OCI-LY7 (cell line): Measurements from ENCODE around the gene EHD4. TPM values are rescaled to one million over a fixed set of nuclear protein-coding genes. Genes with fewer than 3 reads are reported as not detected.

Experiments
- BruUV-seq: library from RNA; stranded (reverse); fragments of 400-500 nt; replicated peaks from 2 replicates; lab custom pipeline; 2021; lab: Mats Ljungman, UMichigan
- CTCF ChIA-PET: fragments of 300-600 bp; sonication (Branson Sonifier 250); formaldehyde crosslinking; loops from one replicate; lab custom pipeline; 2022; ENCODE audit warnings: antibody characterized with exemption; ENCODE audit not compliant: unreplicated experiment; lab: Charles Lee
- POLR2A ChIA-PET: fragments of 300-600 bp; sonication (Branson Sonifier 250); formaldehyde crosslinking; loops from one replicate; lab custom pipeline; 2022; ENCODE audit warnings: antibody characterized with exemption; lab: Charles Lee
- DNase-seq: peaks from one replicate; pipeline ENCODE4 v3.0.0-alpha.2; 2015; ENCODE audit warnings: low spot score
- H2AFZ ChIP-seq: fragments of 200-600 bp; sonication (generic), shearing (Covaris generic); 2 replicates; pipeline ENCODE4 v1.6.1; 2014; ENCODE audit warnings: mild to moderate bottlenecking, antibody characterized with exemption, low read length, moderate library complexity
- H3K27ac ChIP-seq: fragments of 200-600 bp; sonication (generic); 2 replicates; pipeline ENCODE4 v1.5.1; 2014; ENCODE audit warnings: mixed run types, low read depth, mild to moderate bottlenecking, moderate library complexity, low read length, inconsistent platforms; ENCODE audit not compliant: poor library complexity, severe bottlenecking
- H3K36me3 ChIP-seq: fragments of 200-600 bp; sonication (generic); 2 replicates; pipeline ENCODE4 v1.6.1; 2014; ENCODE audit warnings: mild to moderate bottlenecking, antibody characterized with exemption, low read length, moderate library complexity, mixed read lengths; ENCODE audit not compliant: insufficient read depth
- H3K4me1 ChIP-seq: fragments of 200-600 bp; sonication (generic); 2 replicates; pipeline ENCODE4 v1.5.1; 2014; ENCODE audit warnings: mild to moderate bottlenecking, low read length; ENCODE audit not compliant: insufficient read depth, poor library complexity, severe bottlenecking
- H3K4me2 ChIP-seq: fragments of 200-600 bp; sonication (generic); 2 replicates; pipeline ENCODE4 v1.6.1; 2014; ENCODE audit warnings: mild to moderate bottlenecking, low read length
- H3K4me3 ChIP-seq: fragments of 200-600 bp; sonication (generic); 2 replicates; pipeline ENCODE4 v1.5.1; 2014; ENCODE audit warnings: mild to moderate bottlenecking, low read depth, low read length; ENCODE audit not compliant: poor library complexity, severe bottlenecking
- H3K79me2 ChIP-seq: fragments of 200-600 bp; sonication (generic); 2 replicates; pipeline ENCODE4 v1.6.1; 2016; ENCODE audit warnings: low read depth, mild to moderate bottlenecking, low read length, moderate library complexity, mixed read lengths; ENCODE audit not compliant: insufficient read depth
- H3K9me2 ChIP-seq: fragments of 200-600 bp; sonication (generic); 2 replicates; pipeline ENCODE4 v1.6.1; 2016; ENCODE audit warnings: mild to moderate bottlenecking, low read length, mixed read lengths; ENCODE audit not compliant: insufficient read depth
- H3K9me3 ChIP-seq: fragments of 200-600 bp; sonication (generic); 2 replicates; pipeline ENCODE4 v1.6.1; 2014; ENCODE audit warnings: mild to moderate bottlenecking, mixed run types, low read length, mixed read lengths
- H4K20me1 ChIP-seq: fragments of 200-600 bp; sonication (generic); 2 replicates; pipeline ENCODE4 v1.6.1; 2014; ENCODE audit warnings: mild to moderate bottlenecking, antibody characterized with exemption, low read length, moderate library complexity, mixed read lengths; ENCODE audit not compliant: insufficient read depth
- EZH2phosphoT487 ChIP-seq: fragments of 200-600 bp; sonication (generic); IDR thresholded peaks from 2 replicates; pipeline ENCODE4 v1.6.1; 2018; ENCODE audit warnings: low read depth, borderline replicate concordance, mild to moderate bottlenecking, mixed run types, antibody characterized with exemption, low read length, moderate library complexity, mixed read lengths
- intact Hi-C: fragments of 100-400 bp; cut with micrococcal nuclease; formaldehyde crosslinking; loops from one replicate; pipeline ENCODE4 v1.10.0; 2022; ENCODE audit not compliant: unreplicated experiment
- total RNA-seq, 2 experiments: library from RNA; depleted of rRNA in 1 of 2; stranded (reverse); fragments of >200 nt in 1 of 2; shearing (Covaris generic) in 1 of 2; gene quantifications; 2 replicates each; pipeline ENCODE4 v1.2.3, GENCODE V29; 2014 to 2022
- TF ChIP-seq, protein P1 (sequence below): fragments of 200-600 bp; sonication (generic); conservative IDR thresholded peaks from 2 replicates; pipeline ENCODE4 v1.5.1; 2014; ENCODE audit warnings: mild to moderate bottlenecking, antibody characterized with exemption, low read length, moderate library complexity, mixed read lengths

The EHD4 gene
- total RNA-seq, 2 experiments from 2014 or later = 13.5 to 19.4 TPM

GRCh38 chr15:41935566-41936020, 36.8 kb downstream of the EHD4 start:
- Histone ChIP-seq H3K9me3 (no peaks in the 10 kb centered on the region), H3K36me3 (peaks cover 7% of the 10 kb centered on the region; the same call in 1 of the 2 replicates), H3K9me2 (no peaks in the 10 kb centered on the region), H3K79me2 (no peaks in the 10 kb centered on the region), H3K4me2 (peak overlapping the region; percentile 41; the same call in 1 of the 2 replicates), H4K20me1 (no peaks in the 10 kb centered on the region), H3K4me1 (peaks cover 19% of the 10 kb centered on the region), H3K27ac (no peak overlapping the region), H3K4me3 (no peak overlapping the region), H2AFZ (no peak overlapping the region)
- DNase-seq = no peak
- ChIA-PET POLR2A (no interaction called here), CTCF (interaction anchor here (0.5 to 0.6 kb wide), 2 partner anchors 33 to 119 kb away, joined by 3 read pairs; no protein-coding TSS in a partner anchor)
- intact Hi-C loops = no loop called here
- BruUV-seq = no TSS peak
- TF ChIP-seq, protein P1, sequence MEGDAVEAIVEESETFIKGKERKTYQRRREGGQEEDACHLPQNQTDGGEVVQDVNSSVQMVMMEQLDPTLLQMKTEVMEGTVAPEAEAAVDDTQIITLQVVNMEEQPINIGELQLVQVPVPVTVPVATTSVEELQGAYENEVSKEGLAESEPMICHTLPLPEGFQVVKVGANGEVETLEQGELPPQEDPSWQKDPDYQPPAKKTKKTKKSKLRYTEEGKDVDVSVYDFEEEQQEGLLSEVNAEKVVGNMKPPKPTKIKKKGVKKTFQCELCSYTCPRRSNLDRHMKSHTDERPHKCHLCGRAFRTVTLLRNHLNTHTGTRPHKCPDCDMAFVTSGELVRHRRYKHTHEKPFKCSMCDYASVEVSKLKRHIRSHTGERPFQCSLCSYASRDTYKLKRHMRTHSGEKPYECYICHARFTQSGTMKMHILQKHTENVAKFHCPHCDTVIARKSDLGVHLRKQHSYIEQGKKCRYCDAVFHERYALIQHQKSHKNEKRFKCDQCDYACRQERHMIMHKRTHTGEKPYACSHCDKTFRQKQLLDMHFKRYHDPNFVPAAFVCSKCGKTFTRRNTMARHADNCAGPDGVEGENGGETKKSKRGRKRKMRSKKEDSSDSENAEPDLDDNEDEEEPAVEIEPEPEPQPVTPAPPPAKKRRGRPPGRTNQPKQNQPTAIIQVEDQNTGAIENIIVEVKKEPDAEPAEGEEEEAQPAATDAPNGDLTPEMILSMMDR = no peak
- TF ChIP-seq EZH2phosphoT487 = no peak

GRCh38 chr15:41934843-41935242, 37.5 kb downstream of the EHD4 start:
- TF ChIP-seq, protein P1 = no peak
- TF ChIP-seq EZH2phosphoT487 = no peak
- BruUV-seq = no TSS peak
- CTCF ChIA-PET = no interaction called here
- peak overlapping the region; percentile 31; the same call in 1 of the 2 replicates for H2AFZ ChIP-seq
- no peaks in the 10 kb centered on the region for H4K20me1 ChIP-seq
- H3K27ac ChIP-seq = no peak overlapping the region
- intact Hi-C loops = no loop called here
- H3K79me2 ChIP-seq = no peaks in the 10 kb centered on the region
- no peaks in the 10 kb centered on the region for H3K36me3 ChIP-seq
- peaks cover 24% of the 10 kb centered on the region for H3K4me1 ChIP-seq
- no peaks in the 10 kb centered on the region for H3K9me3 ChIP-seq
- peak; percentile 64 for DNase-seq
- H3K4me3 ChIP-seq = no peak overlapping the region
- POLR2A ChIA-PET = interaction anchor here (0.6 kb wide), 1 partner anchor 60 kb away, joined by 5 read pairs; no protein-coding TSS in a partner anchor
- H3K4me2 ChIP-seq = peak overlapping the region; percentile 41
- H3K9me2 ChIP-seq = no peaks in the 10 kb centered on the region

- Histone ChIP-seq H2AFZ (no peak overlapping the region), H3K9me3 (no peaks in the 10 kb centered on the region), H3K79me2 (no peaks in the 10 kb centered on the region), H4K20me1 (no peaks in the 10 kb centered on the region), H3K4me3 (no peak overlapping the region), H3K27ac (no peak overlapping the region), H3K9me2 (no peaks in the 10 kb centered on the region), H3K36me3 (no peaks in the 10 kb centered on the region), H3K4me2 (no peak overlapping the region), H3K4me1 (peaks cover 29% of the 10 kb centered on the region)
- no peak for TF ChIP-seq EZH2phosphoT487
- TF ChIP-seq, protein P1 = no peak
- BruUV-seq = no TSS peak
- CTCF ChIA-PET = no interaction called here
- intact Hi-C loops = no loop called here
- DNase-seq = no peak
- POLR2A ChIA-PET = no interaction called here
Measured at GRCh38 chr15:41933771-41934170, 38.6 kb downstream of the EHD4 start.
